CD4-positive, alpha-beta T cell (primary cell): Measurements from ENCODE around the gene PCDH9. TPM values are rescaled to one million over a fixed set of nuclear protein-coding genes. Genes with fewer than 3 reads are reported as not detected.

Source experiments
- ATAC-seq: fragments of 200-7000 bp; cut with Tn5 transposase; one replicate; pipeline ENCODE4 v1.10.0; 2022; ENCODE audit warnings: mild to moderate bottlenecking; ENCODE audit not compliant: poor library complexity
- CTCF ChIA-PET: fragments of 350-600 bp; sonication (Branson Sonifier 250); formaldehyde crosslinking; loops from one replicate; lab custom pipeline; 2021; ENCODE audit warnings: antibody characterized with exemption, inconsistent platforms; lab: Charles Lee
- POLR2A ChIA-PET: fragments of 350-600 bp; sonication (Branson Sonifier 250); formaldehyde crosslinking; loops from one replicate; lab custom pipeline; 2021; ENCODE audit warnings: antibody characterized with exemption, inconsistent platforms; lab: Charles Lee
- DNase-seq, 14 experiments: peaks; one replicate each; pipeline ENCODE4 v3.0.0-alpha.2; 2013 to 2020; ENCODE audit warnings: mixed read lengths in 2 of 14
- H3K27ac ChIP-seq, 2 donors: one replicate each; pipeline versions ENCODE4 v1.5.1 to v1.7.0; 2013; ENCODE audit warnings: low read length in 2 of 2, low read depth in 1 of 2, mild to moderate bottlenecking in 1 of 2
- H3K27me3 ChIP-seq, 2 experiments: 1 replicate in 1 of 2; 2 replicates in 1 of 2; pipeline versions ENCODE4 v1.6.1 to v1.7.0; 2013; ENCODE audit warnings: low read length in 2 of 2, control low read depth in 1 of 2, mild to moderate bottlenecking in 1 of 2, moderate library complexity in 1 of 2; ENCODE audit not compliant: insufficient read depth in 2 of 2, control insufficient read depth in 1 of 2
- H3K36me3 ChIP-seq: one replicate; pipeline ENCODE4 v1.6.1; 2013; ENCODE audit warnings: low read length, control low read depth; ENCODE audit not compliant: insufficient read depth
- H3K4me1 ChIP-seq: one replicate; pipeline ENCODE4 v1.6.1; 2013; ENCODE audit warnings: low read length, control low read depth; ENCODE audit not compliant: insufficient read depth
- H3K4me3 ChIP-seq: one replicate; pipeline ENCODE4 v1.5.1; 2013; ENCODE audit warnings: mild to moderate bottlenecking, low read length, moderate library complexity
- H3K9me3 ChIP-seq, 2 experiments: 1 replicate in 1 of 2; 2 replicates in 1 of 2; pipeline versions ENCODE4 v1.6.1 to v1.7.0; 2013; ENCODE audit warnings: low read length in 2 of 2, mild to moderate bottlenecking in 2 of 2, control low read depth in 1 of 2, moderate library complexity in 1 of 2; ENCODE audit not compliant: control insufficient read depth in 1 of 2, insufficient read depth in 1 of 2
- H3K27ac Mint-ChIP-seq: one replicate; pipeline ENCODE4 v1.8.0; 2020; ENCODE audit warnings: mixed read lengths
- H3K27me3 Mint-ChIP-seq: one replicate; pipeline ENCODE4 v1.8.0; 2021; ENCODE audit warnings: mixed read lengths
- H3K36me3 Mint-ChIP-seq: one replicate; pipeline ENCODE4 v1.8.0; 2021; ENCODE audit warnings: low read depth, mixed read lengths
- H3K4me1 Mint-ChIP-seq: one replicate; pipeline ENCODE4 v1.8.0; 2021; ENCODE audit warnings: low read depth, mixed read lengths
- H3K4me3 Mint-ChIP-seq: one replicate; pipeline ENCODE4 v1.8.0; 2020; ENCODE audit warnings: mild to moderate bottlenecking, mixed read lengths
- H3K9me3 Mint-ChIP-seq: one replicate; pipeline ENCODE4 v1.8.0; 2020; ENCODE audit warnings: mixed read lengths
- intact Hi-C, 2 experiments: fragments of 100-400 bp; cut with DNase I in 1 of 2; cut with micrococcal nuclease in 1 of 2; formaldehyde crosslinking; loops; one replicate each; pipeline versions ENCODE4 v1.15.1 to v1.9.0; 2023 to 2025; cut with DNase I, micrococcal nuclease
- total RNA-seq, 174 experiments: library from RNA in 2 of 174; stranded (reverse) in 2 of 174; gene quantifications; one replicate each; pipeline ENCODE4 v1.2.3 and lab custom pipeline; 2021 to 2026
- TF ChIP-seq, protein P1 (sequence below): fragments of 200-600 bp; IDR thresholded peaks from one replicate; pipeline ENCODE4 v1.8.0; 2022; ENCODE audit warnings: antibody characterized with exemption, mild to moderate bottlenecking

PCDH9 gene
- total RNA-seq, 2 experiments from 2014 or later: 0.08 to 0.19 TPM

DNA sequence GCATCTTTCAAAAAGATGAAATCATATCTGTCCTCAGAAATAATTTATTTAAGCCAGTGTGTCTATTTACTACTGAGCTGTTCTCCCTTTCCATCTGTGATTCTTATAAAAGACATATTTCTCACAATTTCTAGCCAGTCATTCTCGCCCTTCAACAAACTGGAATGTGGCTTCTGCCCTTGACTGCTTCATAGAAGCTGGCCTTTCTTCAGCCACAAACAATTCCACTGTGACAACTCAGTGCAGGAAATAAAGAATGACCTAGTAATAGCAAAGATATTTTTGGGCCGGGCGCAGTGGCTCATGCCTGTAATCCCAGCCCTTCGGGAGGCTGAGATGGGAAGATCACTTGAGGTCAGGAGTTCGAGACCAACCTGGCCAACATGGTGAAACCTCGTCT, 655.5 kb downstream of the PCDH9 start:
- ChIA-PET CTCF (no interaction called here), POLR2A (no interaction called here)
- ATAC-seq (no peak), DNase-seq (no peak)
- no peaks in the 10 kb centered on the region for H3K36me3 Mint-ChIP-seq
- Histone ChIP-seq H3K27me3 (no peaks in the 10 kb centered on the region), H3K4me3 (no peak overlapping the region), H3K27ac (no peak overlapping the region), H3K4me1 (no peaks in the 10 kb centered on the region), H3K36me3 (no peaks in the 10 kb centered on the region), H3K9me3 (no peaks in the 10 kb centered on the region)
- peaks cover 4% of the 10 kb centered on the region for H3K9me3 Mint-ChIP-seq
- H3K4me1 Mint-ChIP-seq: no peaks in the 10 kb centered on the region
- no peak overlapping the region for H3K27ac Mint-ChIP-seq
- H3K4me3 Mint-ChIP-seq: no peak overlapping the region
- intact Hi-C loops: no loop called here
- TF ChIP-seq, protein P1, sequence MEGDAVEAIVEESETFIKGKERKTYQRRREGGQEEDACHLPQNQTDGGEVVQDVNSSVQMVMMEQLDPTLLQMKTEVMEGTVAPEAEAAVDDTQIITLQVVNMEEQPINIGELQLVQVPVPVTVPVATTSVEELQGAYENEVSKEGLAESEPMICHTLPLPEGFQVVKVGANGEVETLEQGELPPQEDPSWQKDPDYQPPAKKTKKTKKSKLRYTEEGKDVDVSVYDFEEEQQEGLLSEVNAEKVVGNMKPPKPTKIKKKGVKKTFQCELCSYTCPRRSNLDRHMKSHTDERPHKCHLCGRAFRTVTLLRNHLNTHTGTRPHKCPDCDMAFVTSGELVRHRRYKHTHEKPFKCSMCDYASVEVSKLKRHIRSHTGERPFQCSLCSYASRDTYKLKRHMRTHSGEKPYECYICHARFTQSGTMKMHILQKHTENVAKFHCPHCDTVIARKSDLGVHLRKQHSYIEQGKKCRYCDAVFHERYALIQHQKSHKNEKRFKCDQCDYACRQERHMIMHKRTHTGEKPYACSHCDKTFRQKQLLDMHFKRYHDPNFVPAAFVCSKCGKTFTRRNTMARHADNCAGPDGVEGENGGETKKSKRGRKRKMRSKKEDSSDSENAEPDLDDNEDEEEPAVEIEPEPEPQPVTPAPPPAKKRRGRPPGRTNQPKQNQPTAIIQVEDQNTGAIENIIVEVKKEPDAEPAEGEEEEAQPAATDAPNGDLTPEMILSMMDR: no peak
- H3K27me3 Mint-ChIP-seq: no peaks in the 10 kb centered on the region

DNA sequence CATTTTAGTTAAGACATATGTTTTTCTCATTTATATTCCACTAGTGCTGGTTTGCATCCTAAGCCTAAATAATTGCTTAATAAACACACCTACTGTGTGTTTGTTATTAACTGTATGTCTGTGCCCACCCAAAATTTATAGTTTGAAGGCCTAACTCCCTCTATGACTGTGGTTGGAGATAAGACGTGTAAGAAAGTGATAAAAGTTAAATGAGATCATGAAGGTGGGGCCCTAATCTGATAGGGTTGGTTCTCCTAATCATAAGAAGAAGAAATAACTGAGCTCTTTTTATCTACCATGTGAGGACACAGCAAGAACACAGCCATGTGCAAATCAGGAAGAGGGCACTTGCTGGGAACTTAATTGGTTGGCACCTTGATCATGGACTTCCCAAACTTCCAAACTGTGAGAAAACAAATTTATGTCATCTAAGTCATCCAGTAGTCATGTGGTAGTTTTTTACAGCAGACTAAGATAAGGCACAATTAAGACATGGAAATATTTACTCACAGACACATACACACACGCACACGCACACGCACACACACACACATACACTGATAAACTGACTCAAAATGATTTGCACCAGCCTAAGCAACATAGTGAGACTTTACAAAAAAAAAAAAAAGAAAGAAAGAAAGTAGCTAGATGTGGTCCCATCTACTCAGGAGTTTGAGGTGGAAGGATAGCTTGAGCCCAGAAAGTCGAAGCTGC, 662.1 kb downstream of the PCDH9 start:
- DNase-seq: no peak

GRCh38 chr13:66565279-66565678, 664.9 kb downstream of the PCDH9 start:
- ATAC-seq (no peak), DNase-seq (no peak)
- Histone ChIP-seq H3K4me3 (no peak overlapping the region), H3K36me3 (no peaks in the 10 kb centered on the region), H3K27me3 (no peaks in the 10 kb centered on the region), H3K4me1 (no peaks in the 10 kb centered on the region), H3K9me3 (peaks cover 0 to 8% of the 10 kb centered on the region in 2 experiments), H3K27ac (no peak overlapping the region)
- H3K4me1 Mint-ChIP-seq: no peaks in the 10 kb centered on the region
- H3K4me3 Mint-ChIP-seq: no peak overlapping the region
- ChIA-PET CTCF (no interaction called here), POLR2A (interaction anchor here (1.0 kb wide), 1 partner anchor 11 kb away, joined by 3 read pairs; no protein-coding TSS in a partner anchor)
- no peak overlapping the region for H3K27ac Mint-ChIP-seq
- intact Hi-C loops: no loop called here
- H3K36me3 Mint-ChIP-seq: no peaks in the 10 kb centered on the region
- H3K9me3 Mint-ChIP-seq: no peaks in the 10 kb centered on the region
- H3K27me3 Mint-ChIP-seq: no peaks in the 10 kb centered on the region
- TF ChIP-seq, protein P1: no peak

More for the DNA sequence above, 662.1 kb downstream of the PCDH9 start:
- no peaks in the 10 kb centered on the region for H3K36me3 Mint-ChIP-seq
- Histone ChIP-seq H3K36me3 (no peaks in the 10 kb centered on the region), H3K27me3 (no peaks in the 10 kb centered on the region), H3K27ac (no peak overlapping the region), H3K4me3 (no peak overlapping the region), H3K9me3 (no peaks in the 10 kb centered on the region), H3K4me1 (no peaks in the 10 kb centered on the region)
- no peak for ATAC-seq
- ChIA-PET POLR2A (no interaction called here), CTCF (interaction anchor here (0.8 kb wide), 1 partner anchor 10 kb away, joined by 5 read pairs; no protein-coding TSS in a partner anchor)
- intact Hi-C loops: no loop called here
- no peak overlapping the region for H3K27ac Mint-ChIP-seq
- no peaks in the 10 kb centered on the region for H3K27me3 Mint-ChIP-seq
- no peaks in the 10 kb centered on the region for H3K9me3 Mint-ChIP-seq
- no peaks in the 10 kb centered on the region for H3K4me1 Mint-ChIP-seq
- TF ChIP-seq, protein P1: no peak
- no peak overlapping the region for H3K4me3 Mint-ChIP-seq
